ENCODE data around the gene FOXD1.

- TF ChIP-seq, protein P1, sequence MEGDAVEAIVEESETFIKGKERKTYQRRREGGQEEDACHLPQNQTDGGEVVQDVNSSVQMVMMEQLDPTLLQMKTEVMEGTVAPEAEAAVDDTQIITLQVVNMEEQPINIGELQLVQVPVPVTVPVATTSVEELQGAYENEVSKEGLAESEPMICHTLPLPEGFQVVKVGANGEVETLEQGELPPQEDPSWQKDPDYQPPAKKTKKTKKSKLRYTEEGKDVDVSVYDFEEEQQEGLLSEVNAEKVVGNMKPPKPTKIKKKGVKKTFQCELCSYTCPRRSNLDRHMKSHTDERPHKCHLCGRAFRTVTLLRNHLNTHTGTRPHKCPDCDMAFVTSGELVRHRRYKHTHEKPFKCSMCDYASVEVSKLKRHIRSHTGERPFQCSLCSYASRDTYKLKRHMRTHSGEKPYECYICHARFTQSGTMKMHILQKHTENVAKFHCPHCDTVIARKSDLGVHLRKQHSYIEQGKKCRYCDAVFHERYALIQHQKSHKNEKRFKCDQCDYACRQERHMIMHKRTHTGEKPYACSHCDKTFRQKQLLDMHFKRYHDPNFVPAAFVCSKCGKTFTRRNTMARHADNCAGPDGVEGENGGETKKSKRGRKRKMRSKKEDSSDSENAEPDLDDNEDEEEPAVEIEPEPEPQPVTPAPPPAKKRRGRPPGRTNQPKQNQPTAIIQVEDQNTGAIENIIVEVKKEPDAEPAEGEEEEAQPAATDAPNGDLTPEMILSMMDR (IDR thresholded peaks at IDR 0.05; ENCODE audit: extremely low read depth in 1 of 2, insufficient read depth in 1 of 2, low read depth in 1 of 2, low read length in 2 of 2): no peak
- TF ChIP-seq GATA2 (IDR thresholded peaks at IDR 0.05; ENCODE audit: insufficient read depth, insufficient read length, low read depth, low read length) (no peak), POLR2A (IDR thresholded peaks at IDR 0.05; ENCODE audit: low read depth, low read length) (no peak)
Measured at GRCh38 chr5:73448463-73449136, at the start of gene FOXD1.
